ENCODE results near the gene UGP2. TPM values are rescaled to one million over a fixed set of nuclear protein-coding genes. Genes with fewer than 3 reads are reported as not detected.

Gene UGP2
- total and polyA plus RNA-seq, 2 donors (not counting 3 experiments of a cell fraction or from before 2014, with no cell fraction given): 14.2 to 57.7 TPM

DNA sequence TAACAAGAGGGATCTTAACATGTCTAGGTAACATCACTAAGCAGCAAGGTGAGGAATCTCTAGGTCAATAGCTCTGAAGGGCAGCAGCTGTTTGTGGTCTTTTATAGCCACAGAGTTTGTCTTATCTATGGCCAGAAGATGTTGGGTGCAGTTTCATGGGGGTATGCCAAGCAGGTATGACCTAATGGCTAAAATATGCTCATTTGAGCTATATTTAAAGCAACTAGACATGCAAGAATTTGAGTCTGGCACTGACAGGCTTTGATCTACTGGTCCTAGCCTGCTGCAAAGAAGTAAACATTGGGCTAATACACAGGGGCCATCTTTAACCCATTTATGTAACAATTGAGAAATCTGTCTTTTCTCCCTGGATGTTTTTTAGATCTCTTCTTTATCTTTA, 13.9 kb upstream of the UGP2 start:
- H3K9me1 ChIP-seq (replicated peaks; ENCODE audit: control insufficient read depth, extremely low read depth, insufficient read depth, low read length): no peaks in the 10 kb centered on the region
- H3K27me3 ChIP-seq (ENCODE audit: control insufficient read depth in 2 of 2, insufficient read depth in 2 of 2, low read length in 2 of 2): no peaks in the 10 kb centered on the region
- no peaks in the 10 kb centered on the region for H3K79me2 ChIP-seq (ENCODE audit: control insufficient read depth, insufficient read depth, low read length)
- H4K20me1 ChIP-seq (replicated peaks; ENCODE audit: control insufficient read depth, extremely low read depth, insufficient read depth, low read length): no peaks in the 10 kb centered on the region
- no peaks in the 10 kb centered on the region for H3K36me3 ChIP-seq (ENCODE audit: control insufficient read depth in 2 of 2, extremely low read depth in 1 of 2, insufficient read depth in 2 of 2, low read length in 2 of 2)
- dilution Hi-C loops (cut with MboI; ENCODE audit: extremely low pct_ligation_motif_present, low sequenced_read_pairs): no loop called here
- no peak overlapping the region for H3K4me2 ChIP-seq (ENCODE audit: insufficient read depth, low read length)
- no peak overlapping the region for H3K9ac ChIP-seq (replicated peaks; ENCODE audit: extremely low read depth, insufficient read depth, low read length)
- no peak overlapping the region for H3K27ac ChIP-seq (ENCODE audit: insufficient read depth, low read depth, low read length)
- peaks cover 3% of the 10 kb centered on the region for H3K4me1 ChIP-seq (ENCODE audit: control insufficient read depth, extremely low read depth, insufficient read depth, low read length)
- TF ChIP-seq GATA2 (IDR thresholded peaks at IDR 0.05; ENCODE audit: insufficient read depth, insufficient read length, low read depth, low read length) (no peak), EZH2 (IDR thresholded peaks at IDR 0.05; ENCODE audit: borderline replicate concordance, low read depth, low read length, severe bottlenecking) (no peak), FOS (IDR thresholded peaks at IDR 0.05; ENCODE audit: borderline replicate concordance, insufficient read depth, low read length) (no peak), MYC (IDR thresholded peaks at IDR 0.05; ENCODE audit: low read depth, low read length) (no peak), POLR2AphosphoS5 (IDR thresholded peaks at IDR 0.05; ENCODE audit: insufficient read depth, low read depth, low read length) (no peak)
- CTCF ChIA-PET: interaction anchor here (0.7 to 1.8 kb wide), 4 partner anchors 9 to 129 kb away, joined by 3 to 10 read pairs (median 4); no protein-coding TSS in a partner anchor
- H3K4me3 ChIP-seq (replicated peaks in 1 of 3; ENCODE audit: insufficient read depth in 1 of 3, low read depth in 1 of 3, low read length in 3 of 3): no peak overlapping the region
- FAIRE-seq (no peak), DNase-seq (ENCODE audit: low read depth, low spot score) (peak; percentile 18)
- no peak overlapping the region for H2AFZ ChIP-seq (ENCODE audit: low read depth, low read length)
- POLR2A ChIA-PET: interaction anchor here (0.7 kb wide), 1 partner anchor 16 kb away, joined by 3 read pairs; no protein-coding TSS in a partner anchor
- intact Hi-C loops (cut with micrococcal nuclease): no loop called here
- no peaks in the 10 kb centered on the region for H3K9me3 ChIP-seq (replicated peaks; ENCODE audit: control insufficient read depth, insufficient read depth, low read length)
- BruUV-seq (replicated peaks): no TSS peak

DNA sequence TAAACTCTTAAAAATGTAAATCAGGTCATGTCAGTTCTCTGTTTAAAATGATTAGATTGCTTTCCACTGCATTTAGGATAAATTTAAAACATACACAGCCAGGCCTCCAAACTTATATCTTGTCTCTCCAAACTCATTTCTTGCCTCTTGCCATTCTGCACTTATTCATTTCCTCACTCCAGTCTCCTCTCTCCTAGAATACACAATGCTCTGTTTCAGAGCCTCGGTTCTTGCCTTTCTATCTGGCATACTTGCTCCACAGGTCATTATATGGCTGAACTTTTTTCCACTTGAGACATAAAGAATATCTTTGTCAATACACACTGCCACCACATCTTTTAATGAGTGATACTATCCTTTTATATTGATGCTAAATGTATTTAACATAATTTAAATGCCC, 10.5 kb upstream of the UGP2 start:
- ChIA-PET CTCF (no interaction called here), POLR2A (no interaction called here)
- Histone ChIP-seq H3K79me2 (ENCODE audit: control insufficient read depth, insufficient read depth, low read length) (no peaks in the 10 kb centered on the region), H3K9me3 (replicated peaks; ENCODE audit: control insufficient read depth, insufficient read depth, low read length) (no peaks in the 10 kb centered on the region), H3K4me1 (ENCODE audit: control insufficient read depth, extremely low read depth, insufficient read depth, low read length) (peaks cover 3% of the 10 kb centered on the region), H4K20me1 (replicated peaks; ENCODE audit: control insufficient read depth, extremely low read depth, insufficient read depth, low read length) (no peaks in the 10 kb centered on the region), H3K4me2 (ENCODE audit: insufficient read depth, low read length) (no peak overlapping the region), H3K4me3 (replicated peaks in 1 of 3; ENCODE audit: insufficient read depth in 1 of 3, low read depth in 1 of 3, low read length in 3 of 3) (no peak overlapping the region), H3K27me3 (ENCODE audit: control insufficient read depth in 2 of 2, insufficient read depth in 2 of 2, low read length in 2 of 2) (no peaks in the 10 kb centered on the region), H3K27ac (ENCODE audit: insufficient read depth, low read depth, low read length) (no peak overlapping the region), H3K36me3 (ENCODE audit: control insufficient read depth in 2 of 2, extremely low read depth in 1 of 2, insufficient read depth in 2 of 2, low read length in 2 of 2) (no peaks in the 10 kb centered on the region), H2AFZ (ENCODE audit: low read depth, low read length) (no peak overlapping the region), H3K9me1 (replicated peaks; ENCODE audit: control insufficient read depth, extremely low read depth, insufficient read depth, low read length) (no peaks in the 10 kb centered on the region), H3K9ac (replicated peaks; ENCODE audit: extremely low read depth, insufficient read depth, low read length) (no peak overlapping the region)
- no TSS peak for BruUV-seq (replicated peaks)
- DNase-seq (ENCODE audit: low read depth, low spot score) (no peak), FAIRE-seq (no peak)
- intact Hi-C loops (cut with micrococcal nuclease): no loop called here
- TF ChIP-seq MYC (IDR thresholded peaks at IDR 0.05; ENCODE audit: low read depth, low read length) (no peak), POLR2A (IDR thresholded peaks at IDR 0.05; ENCODE audit: low read depth, low read length) (no peak), POLR2AphosphoS5 (IDR thresholded peaks at IDR 0.05; ENCODE audit: insufficient read depth, low read depth, low read length) (no peak), GATA2 (IDR thresholded peaks at IDR 0.05; ENCODE audit: insufficient read depth, insufficient read length, low read depth, low read length) (no peak)
- TF ChIP-seq, protein P1, sequence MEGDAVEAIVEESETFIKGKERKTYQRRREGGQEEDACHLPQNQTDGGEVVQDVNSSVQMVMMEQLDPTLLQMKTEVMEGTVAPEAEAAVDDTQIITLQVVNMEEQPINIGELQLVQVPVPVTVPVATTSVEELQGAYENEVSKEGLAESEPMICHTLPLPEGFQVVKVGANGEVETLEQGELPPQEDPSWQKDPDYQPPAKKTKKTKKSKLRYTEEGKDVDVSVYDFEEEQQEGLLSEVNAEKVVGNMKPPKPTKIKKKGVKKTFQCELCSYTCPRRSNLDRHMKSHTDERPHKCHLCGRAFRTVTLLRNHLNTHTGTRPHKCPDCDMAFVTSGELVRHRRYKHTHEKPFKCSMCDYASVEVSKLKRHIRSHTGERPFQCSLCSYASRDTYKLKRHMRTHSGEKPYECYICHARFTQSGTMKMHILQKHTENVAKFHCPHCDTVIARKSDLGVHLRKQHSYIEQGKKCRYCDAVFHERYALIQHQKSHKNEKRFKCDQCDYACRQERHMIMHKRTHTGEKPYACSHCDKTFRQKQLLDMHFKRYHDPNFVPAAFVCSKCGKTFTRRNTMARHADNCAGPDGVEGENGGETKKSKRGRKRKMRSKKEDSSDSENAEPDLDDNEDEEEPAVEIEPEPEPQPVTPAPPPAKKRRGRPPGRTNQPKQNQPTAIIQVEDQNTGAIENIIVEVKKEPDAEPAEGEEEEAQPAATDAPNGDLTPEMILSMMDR (IDR thresholded peaks at IDR 0.05; ENCODE audit: extremely low read depth in 1 of 2, insufficient read depth in 1 of 2, low read depth in 1 of 2, low read length in 2 of 2): no peak
- dilution Hi-C loops (cut with MboI; ENCODE audit: extremely low pct_ligation_motif_present, low sequenced_read_pairs): no loop called here
